ENCODE measurements around the gene ZNF428. TPM values are rescaled to one million over a fixed set of nuclear protein-coding genes. Genes with fewer than 3 reads are reported as not detected.

ZNF428 gene
- total RNA-seq (2022; extraction: Qiagen RNA extraction; ENCODE audit: low read depth), result 46.5 to 64.2 TPM (median 58.3 TPM) in 5 replicates

GRCh38 chr19:43619262-43620060, at the start of gene ZNF428:
TSS of gene ZNF428 (minus strand) at chr19:43619629. CDS start at chr19:43614304, 5,325 bp downstream.

GRCh38 chr19:43639519-43640423, 20.3 kb upstream of the ZNF428 start, which contains the start of gene CADM4:
TSS of gene CADM4 (minus strand) at chr19:43639850. CDS start at chr19:43639790, 60 bp downstream.

GRCh38 chr19:43611788-43612187, 7.6 kb downstream of the ZNF428 start, which contains the start of gene SRRM5:
TSS of gene SRRM5 (plus strand) at chr19:43612088. CDS start at chr19:43612122, 34 bp downstream.

GRCh38 chr19:43595999-43596841, 23.2 kb downstream of the ZNF428 start, which contains the start of the genes IRGQ and ZNF576:
TSS of gene IRGQ (minus strand) at chr19:43596134. CDS start at chr19:43595338, 796 bp downstream.
TSS of gene ZNF576 (plus strand) at chr19:43596595. CDS start at chr19:43597109, 514 bp downstream.

GRCh38 chr19:43575156-43575950, 44.1 kb downstream of the ZNF428 start, which contains the start of the genes PINLYP and XRCC1:
TSS of gene PINLYP (plus strand) at chr19:43575801. CDS start at chr19:43577192, 1,391 bp downstream.
TSS of gene XRCC1 (minus strand) at chr19:43575527. CDS start at chr19:43575458, 69 bp downstream.

Other genes starting within 250 kb of the ZNF428 start
- not detected in 5 replicates for gene TEX101, start 204.7 kb downstream of the ZNF428 start, total RNA-seq (2022; extraction: Qiagen RNA extraction; ENCODE audit: low read depth)
- gene LYPD3, start 154.0 kb downstream of the ZNF428 start, total RNA-seq (2022; extraction: Qiagen RNA extraction; ENCODE audit: low read depth), result 0.45 to 1.2 TPM (median 0.58 TPM) in 5 replicates
- gene PHLDB3, start 114.9 kb downstream of the ZNF428 start, total RNA-seq (2022; extraction: Qiagen RNA extraction; ENCODE audit: low read depth), result 8.5 to 13.2 TPM (median 9.7 TPM) in 5 replicates
- 50.5 to 52.8 TPM (median 51.5 TPM) in 5 replicates for gene ETHE1, start 92.4 kb downstream of the ZNF428 start, total RNA-seq (2022; extraction: Qiagen RNA extraction; ENCODE audit: low read depth)
- 1.4 to 2.6 TPM (median 1.9 TPM) in 5 replicates for gene ZNF575, start 86.4 kb downstream of the ZNF428 start, total RNA-seq (2022; extraction: Qiagen RNA extraction; ENCODE audit: low read depth)
- 27.8 to 35.5 TPM (median 28.8 TPM) in 5 replicates for gene XRCC1, start 44.1 kb downstream of the ZNF428 start, total RNA-seq (2022; extraction: Qiagen RNA extraction; ENCODE audit: low read depth)
- 0.22 to 0.55 TPM (median 0.30 TPM) in 5 replicates for gene PINLYP, start 43.8 kb downstream of the ZNF428 start, total RNA-seq (2022; extraction: Qiagen RNA extraction; ENCODE audit: low read depth)
- gene IRGQ, start 23.5 kb downstream of the ZNF428 start, total RNA-seq (2022; extraction: Qiagen RNA extraction; ENCODE audit: low read depth), result 5.9 to 7.4 TPM (median 6.6 TPM) in 5 replicates
- 15.5 to 22.4 TPM (median 21.0 TPM) in 5 replicates for gene ZNF576, start 23.0 kb downstream of the ZNF428 start, total RNA-seq (2022; extraction: Qiagen RNA extraction; ENCODE audit: low read depth)
- 0.61 to 1.4 TPM (median 0.85 TPM) in 5 replicates for gene SRRM5, start 7.5 kb downstream of the ZNF428 start, total RNA-seq (2022; extraction: Qiagen RNA extraction; ENCODE audit: low read depth)
- gene CADM4, start 20.2 kb upstream of the ZNF428 start, total RNA-seq (2022; extraction: Qiagen RNA extraction; ENCODE audit: low read depth), result 7.6 to 10.8 TPM (median 8.5 TPM) in 5 replicates
- 111 to 140 TPM (median 128 TPM) in 5 replicates for gene PLAUR, start 50.5 kb upstream of the ZNF428 start, total RNA-seq (2022; extraction: Qiagen RNA extraction; ENCODE audit: low read depth)
- gene IRGC, start 96.4 kb upstream of the ZNF428 start, total RNA-seq (2022; extraction: Qiagen RNA extraction; ENCODE audit: low read depth), result not detected in 5 replicates
- 45.3 to 77.8 TPM (median 63.7 TPM) in 5 replicates for gene SMG9, start 135.3 kb upstream of the ZNF428 start, total RNA-seq (2022; extraction: Qiagen RNA extraction; ENCODE audit: low read depth)
- gene KCNN4, start 161.3 kb upstream of the ZNF428 start, total RNA-seq (2022; extraction: Qiagen RNA extraction; ENCODE audit: low read depth), result 53.4 to 63.0 TPM (median 58.9 TPM) in 5 replicates
- 0.17 to 0.31 TPM (median 0.22 TPM) in 5 replicates for gene LYPD5, start 182.8 kb upstream of the ZNF428 start, total RNA-seq (2022; extraction: Qiagen RNA extraction; ENCODE audit: low read depth)
- 4.6 to 6.6 TPM (median 5.0 TPM) in 5 replicates for gene ZNF283, start 207.7 kb upstream of the ZNF428 start, total RNA-seq (2022; extraction: Qiagen RNA extraction; ENCODE audit: low read depth)